Measurements from ENCODE around the gene SPSB1.

Gene SPSB1

GRCh38 chr1:9311479-9311878 lies 18.8 kb downstream of the SPSB1 start:
- Histone ChIP-seq H3K4me3 (ENCODE audit: low read length) (no peak overlapping the region), H3K9me3 (ENCODE audit: control insufficient read depth, low read length) (no peaks in the 10 kb centered on the region), H3K4me1 (ENCODE audit: control insufficient read depth, insufficient read depth, low read length) (no peaks in the 10 kb centered on the region), H3K27me3 (ENCODE audit: control insufficient read depth, insufficient read depth, low read length) (no peaks in the 10 kb centered on the region), H3K36me3 (ENCODE audit: control insufficient read depth, insufficient read depth, low read length) (no peaks in the 10 kb centered on the region), H3K9ac (ENCODE audit: low read length) (no peak overlapping the region)

GRCh38 chr1:9312168-9312720 lies 19.6 kb downstream of the SPSB1 start:
- Histone ChIP-seq H3K27me3 (ENCODE audit: control insufficient read depth, insufficient read depth, low read length) (no peaks in the 10 kb centered on the region), H3K36me3 (ENCODE audit: control insufficient read depth, insufficient read depth, low read length) (no peaks in the 10 kb centered on the region), H3K4me3 (ENCODE audit: low read length) (no peak overlapping the region), H3K9ac (ENCODE audit: low read length) (no peak overlapping the region), H3K4me1 (ENCODE audit: control insufficient read depth, insufficient read depth, low read length) (no peaks in the 10 kb centered on the region), H3K9me3 (ENCODE audit: control insufficient read depth, low read length) (no peaks in the 10 kb centered on the region)

GRCh38 chr1:9313576-9313975 lies 20.9 kb downstream of the SPSB1 start:
- H3K9me3 ChIP-seq (ENCODE audit: control insufficient read depth, low read length): no peaks in the 10 kb centered on the region
- H3K4me1 ChIP-seq (ENCODE audit: control insufficient read depth, insufficient read depth, low read length): no peaks in the 10 kb centered on the region
- no peaks in the 10 kb centered on the region for H3K27me3 ChIP-seq (ENCODE audit: control insufficient read depth, insufficient read depth, low read length)
- H3K9ac ChIP-seq (ENCODE audit: low read length): no peak overlapping the region
- H3K4me3 ChIP-seq (ENCODE audit: low read length): no peak overlapping the region
- H3K36me3 ChIP-seq (ENCODE audit: control insufficient read depth, insufficient read depth, low read length): no peaks in the 10 kb centered on the region

- no peaks in the 10 kb centered on the region for H3K9me3 ChIP-seq (ENCODE audit: control insufficient read depth, low read length)
- no peaks in the 10 kb centered on the region for H3K27me3 ChIP-seq (ENCODE audit: control insufficient read depth, insufficient read depth, low read length)
- H3K36me3 ChIP-seq (ENCODE audit: control insufficient read depth, insufficient read depth, low read length): no peaks in the 10 kb centered on the region
- no peak overlapping the region for H3K9ac ChIP-seq (ENCODE audit: low read length)
- no peak overlapping the region for H3K4me3 ChIP-seq (ENCODE audit: low read length)
- no peaks in the 10 kb centered on the region for H3K4me1 ChIP-seq (ENCODE audit: control insufficient read depth, insufficient read depth, low read length)
Observed at GRCh38 chr1:9314111-9314510, 21.4 kb downstream of the SPSB1 start.

- no peaks in the 10 kb centered on the region for H3K9me3 ChIP-seq (ENCODE audit: control insufficient read depth, low read length)
- no peaks in the 10 kb centered on the region for H3K27me3 ChIP-seq (ENCODE audit: control insufficient read depth, insufficient read depth, low read length)
- H3K4me1 ChIP-seq (ENCODE audit: control insufficient read depth, insufficient read depth, low read length): peaks cover 2% of the 10 kb centered on the region
- no peaks in the 10 kb centered on the region for H3K36me3 ChIP-seq (ENCODE audit: control insufficient read depth, insufficient read depth, low read length)
- no peak overlapping the region for H3K4me3 ChIP-seq (ENCODE audit: low read length)
- no peak overlapping the region for H3K9ac ChIP-seq (ENCODE audit: low read length)
Observed at GRCh38 chr1:9314711-9315379, 22.2 kb downstream of the SPSB1 start.

GRCh38 chr1:9315411-9316079 lies 22.9 kb downstream of the SPSB1 start:
- peaks cover 5% of the 10 kb centered on the region for H3K4me1 ChIP-seq (ENCODE audit: control insufficient read depth, insufficient read depth, low read length)
- H3K36me3 ChIP-seq (ENCODE audit: control insufficient read depth, insufficient read depth, low read length): no peaks in the 10 kb centered on the region
- no peak overlapping the region for H3K4me3 ChIP-seq (ENCODE audit: low read length)
- H3K9ac ChIP-seq (ENCODE audit: low read length): no peak overlapping the region
- no peaks in the 10 kb centered on the region for H3K27me3 ChIP-seq (ENCODE audit: control insufficient read depth, insufficient read depth, low read length)
- H3K9me3 ChIP-seq (ENCODE audit: control insufficient read depth, low read length): no peaks in the 10 kb centered on the region

- H3K4me3 ChIP-seq (ENCODE audit: low read length): no peak overlapping the region
- no peaks in the 10 kb centered on the region for H3K36me3 ChIP-seq (ENCODE audit: control insufficient read depth, insufficient read depth, low read length)
- H3K4me1 ChIP-seq (ENCODE audit: control insufficient read depth, insufficient read depth, low read length): peaks cover 5% of the 10 kb centered on the region
- no peaks in the 10 kb centered on the region for H3K9me3 ChIP-seq (ENCODE audit: control insufficient read depth, low read length)
- no peaks in the 10 kb centered on the region for H3K27me3 ChIP-seq (ENCODE audit: control insufficient read depth, insufficient read depth, low read length)
- no peak overlapping the region for H3K9ac ChIP-seq (ENCODE audit: low read length)
Observed at GRCh38 chr1:9316080-9316444, 23.4 kb downstream of the SPSB1 start.

- H3K4me1 ChIP-seq (ENCODE audit: control insufficient read depth, insufficient read depth, low read length): peaks cover 6% of the 10 kb centered on the region
- no peaks in the 10 kb centered on the region for H3K36me3 ChIP-seq (ENCODE audit: control insufficient read depth, insufficient read depth, low read length)
- no peaks in the 10 kb centered on the region for H3K27me3 ChIP-seq (ENCODE audit: control insufficient read depth, insufficient read depth, low read length)
- H3K4me3 ChIP-seq (ENCODE audit: low read length): no peak overlapping the region
- no peak overlapping the region for H3K9ac ChIP-seq (ENCODE audit: low read length)
- no peaks in the 10 kb centered on the region for H3K9me3 ChIP-seq (ENCODE audit: control insufficient read depth, low read length)
Observed at GRCh38 chr1:9316512-9316911, 23.8 kb downstream of the SPSB1 start.

- Histone ChIP-seq H3K4me3 (ENCODE audit: low read length) (no peak overlapping the region), H3K9ac (ENCODE audit: low read length) (no peak overlapping the region), H3K9me3 (ENCODE audit: control insufficient read depth, low read length) (no peaks in the 10 kb centered on the region), H3K36me3 (ENCODE audit: control insufficient read depth, insufficient read depth, low read length) (no peaks in the 10 kb centered on the region), H3K27me3 (ENCODE audit: control insufficient read depth, insufficient read depth, low read length) (no peaks in the 10 kb centered on the region), H3K4me1 (ENCODE audit: control insufficient read depth, insufficient read depth, low read length) (peaks cover 9% of the 10 kb centered on the region)
Observed at GRCh38 chr1:9317072-9317471, 24.4 kb downstream of the SPSB1 start.

- Histone ChIP-seq H3K4me3 (ENCODE audit: low read length) (no peak overlapping the region), H3K9ac (ENCODE audit: low read length) (no peak overlapping the region), H3K27me3 (ENCODE audit: control insufficient read depth, insufficient read depth, low read length) (no peaks in the 10 kb centered on the region), H3K36me3 (ENCODE audit: control insufficient read depth, insufficient read depth, low read length) (no peaks in the 10 kb centered on the region), H3K4me1 (ENCODE audit: control insufficient read depth, insufficient read depth, low read length) (peaks cover 12% of the 10 kb centered on the region), H3K9me3 (ENCODE audit: control insufficient read depth, low read length) (no peaks in the 10 kb centered on the region)
Observed at GRCh38 chr1:9317591-9318417, 25.1 kb downstream of the SPSB1 start.

- H3K27me3 ChIP-seq (ENCODE audit: control insufficient read depth, insufficient read depth, low read length): no peaks in the 10 kb centered on the region
- H3K36me3 ChIP-seq (ENCODE audit: control insufficient read depth, insufficient read depth, low read length): no peaks in the 10 kb centered on the region
- H3K4me1 ChIP-seq (ENCODE audit: control insufficient read depth, insufficient read depth, low read length): peaks cover 12% of the 10 kb centered on the region
- no peak overlapping the region for H3K9ac ChIP-seq (ENCODE audit: low read length)
- H3K9me3 ChIP-seq (ENCODE audit: control insufficient read depth, low read length): no peaks in the 10 kb centered on the region
- no peak overlapping the region for H3K4me3 ChIP-seq (ENCODE audit: low read length)
Observed at GRCh38 chr1:9319208-9319788, 26.6 kb downstream of the SPSB1 start.

Data from mucosa of stomach (tissue), 1 donor.